Measurements from ENCODE around the gene RPTOR. TPM values are rescaled to one million over a fixed set of nuclear protein-coding genes. Genes with fewer than 3 reads are reported as not detected.
"Not testable (repeated sequence)": the region's sequence is repeated elsewhere in the genome, so short reads cannot be mapped to it uniquely, and the experiment has no call there.

The RPTOR gene
- total RNA-seq, 1 experiment from 2014 or later = 26.3 TPM

DNA sequence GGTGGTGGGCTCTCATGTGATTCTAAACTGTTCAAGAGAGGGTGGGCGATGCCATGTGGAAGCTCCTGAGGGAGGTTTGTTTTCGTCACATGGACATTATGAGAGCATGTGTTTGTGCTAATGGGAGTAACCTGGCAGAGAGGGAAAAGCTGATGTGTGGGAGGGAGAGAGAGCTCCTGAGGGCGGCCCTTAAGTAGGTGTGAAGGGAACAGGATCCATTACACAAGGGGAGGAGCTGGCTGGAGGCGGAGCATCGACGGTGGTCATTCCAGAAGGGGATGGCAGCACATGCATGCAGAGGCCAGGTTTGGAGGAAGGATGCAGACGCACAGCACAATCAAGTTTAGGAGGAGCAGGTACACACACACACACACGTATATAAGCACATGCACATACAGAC is 197.5 kb downstream of the RPTOR start:
- DNase-seq (ENCODE audit: low spot score) = no peak

DNA sequence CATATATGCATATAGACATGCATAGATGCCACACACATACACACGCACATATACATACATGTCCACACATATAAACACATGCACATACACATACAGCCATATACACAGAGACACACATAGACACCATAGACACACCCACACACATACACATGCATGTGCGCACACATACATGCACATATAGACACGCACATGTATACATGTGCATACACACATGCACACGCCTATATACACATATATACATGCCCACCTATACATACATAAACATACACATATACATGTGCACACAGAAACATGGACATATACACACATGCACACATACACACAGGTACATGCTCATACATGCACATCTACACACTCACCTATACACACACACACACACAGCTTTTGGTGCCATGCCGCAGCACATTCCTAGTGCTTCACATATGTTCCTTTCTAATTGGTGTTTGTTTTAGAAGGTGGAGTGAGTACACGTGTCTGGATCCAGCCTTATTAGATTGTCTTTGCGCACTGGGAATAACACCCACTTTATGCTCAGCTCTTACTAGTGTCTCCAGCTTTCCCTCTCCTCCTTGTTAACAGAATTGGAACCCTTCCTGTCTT is 198.0 kb downstream of the RPTOR start:
- DNase-seq (ENCODE audit: low spot score) = no peak

DNA sequence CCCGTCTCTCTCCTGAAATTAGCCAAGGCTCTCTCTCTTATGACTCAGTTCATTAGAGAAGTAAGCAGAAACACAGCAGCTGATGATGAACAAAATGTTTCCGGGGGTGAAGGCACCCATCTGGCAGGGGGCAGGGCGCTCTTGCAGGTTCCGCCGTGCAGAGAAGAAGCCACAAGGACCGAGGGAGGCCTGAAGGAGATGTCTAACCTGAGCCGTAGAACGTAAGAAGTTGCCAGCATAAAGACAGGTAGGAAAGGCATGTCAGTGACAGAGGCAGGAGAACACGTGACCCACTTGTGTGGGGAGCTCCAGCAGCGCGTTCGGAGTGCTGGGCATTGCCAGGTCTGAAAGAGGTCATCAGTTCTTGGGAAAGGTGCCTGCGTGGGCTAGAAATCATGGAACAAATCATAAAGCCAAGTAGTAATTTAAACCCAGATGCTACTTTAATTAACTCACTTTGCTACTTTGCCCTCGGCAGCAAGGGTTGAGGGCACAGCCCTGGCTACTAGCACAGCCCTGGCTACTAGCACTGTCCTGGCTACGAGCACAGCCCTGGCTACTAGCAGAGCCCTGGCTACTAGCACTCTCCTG is 198.6 kb downstream of the RPTOR start:
- no peak for DNase-seq (ENCODE audit: low spot score)

DNA sequence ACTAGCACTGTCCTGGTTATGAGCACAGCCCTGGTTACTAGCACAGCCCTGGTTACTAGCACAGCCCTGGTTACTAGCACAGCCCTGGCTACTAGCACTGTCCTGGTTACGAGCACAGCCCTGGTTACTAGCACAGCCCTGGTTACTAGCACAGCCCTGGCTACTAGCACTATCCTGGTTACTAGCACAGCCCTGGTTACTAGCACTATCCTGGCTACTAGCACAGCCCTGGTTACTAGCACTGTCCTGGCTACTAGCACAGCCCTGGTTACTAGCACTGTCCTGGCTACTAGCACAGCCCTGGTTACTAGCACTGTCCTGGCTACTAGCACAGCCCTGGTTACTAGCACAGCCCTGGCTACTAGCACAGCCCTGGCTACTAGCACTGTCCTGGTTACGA is 199.3 kb downstream of the RPTOR start:
- DNase-seq (ENCODE audit: low spot score) = not testable (repeated sequence)

DNA sequence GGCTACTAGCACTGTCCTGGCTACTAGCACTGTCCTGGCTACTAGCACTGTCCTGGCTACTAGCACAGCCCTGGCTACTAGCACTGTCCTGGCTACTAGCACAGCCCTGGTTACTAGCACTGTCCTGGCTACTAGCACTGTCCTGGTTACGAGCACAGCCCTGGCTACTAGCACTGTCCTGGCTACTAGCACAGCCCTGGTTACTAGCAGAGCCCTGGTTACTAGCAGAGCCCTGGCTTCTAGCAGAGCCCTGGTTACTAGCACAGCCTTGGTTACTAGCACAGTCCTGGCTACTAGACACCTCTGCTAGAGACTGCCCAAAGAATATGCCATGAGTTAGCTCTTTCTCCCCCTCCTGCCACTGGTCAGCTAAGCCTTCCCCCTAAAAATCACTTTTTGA is 200.1 kb downstream of the RPTOR start:
- DNase-seq (ENCODE audit: low spot score) = not testable (repeated sequence)

DNA sequence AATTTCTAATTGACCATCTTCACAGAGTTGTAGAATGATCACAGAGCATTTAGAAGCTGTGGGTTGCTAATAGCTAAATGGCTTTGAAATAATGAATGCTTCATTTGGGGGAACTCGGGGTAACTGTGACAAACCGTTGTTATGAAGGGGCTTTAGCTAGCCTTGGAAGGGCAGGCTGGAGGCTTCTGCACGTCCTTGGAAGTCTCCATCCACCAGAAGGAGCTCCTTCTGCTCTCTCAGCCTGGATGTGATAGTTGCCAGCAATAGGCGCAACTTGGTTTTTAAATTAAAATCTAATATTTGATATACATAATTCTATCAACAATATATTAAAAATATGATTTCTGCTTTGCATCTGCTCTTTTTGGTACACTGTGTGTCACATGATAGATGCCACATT is 200.5 kb downstream of the RPTOR start:
- DNase-seq (ENCODE audit: low spot score) = no peak

DNA sequence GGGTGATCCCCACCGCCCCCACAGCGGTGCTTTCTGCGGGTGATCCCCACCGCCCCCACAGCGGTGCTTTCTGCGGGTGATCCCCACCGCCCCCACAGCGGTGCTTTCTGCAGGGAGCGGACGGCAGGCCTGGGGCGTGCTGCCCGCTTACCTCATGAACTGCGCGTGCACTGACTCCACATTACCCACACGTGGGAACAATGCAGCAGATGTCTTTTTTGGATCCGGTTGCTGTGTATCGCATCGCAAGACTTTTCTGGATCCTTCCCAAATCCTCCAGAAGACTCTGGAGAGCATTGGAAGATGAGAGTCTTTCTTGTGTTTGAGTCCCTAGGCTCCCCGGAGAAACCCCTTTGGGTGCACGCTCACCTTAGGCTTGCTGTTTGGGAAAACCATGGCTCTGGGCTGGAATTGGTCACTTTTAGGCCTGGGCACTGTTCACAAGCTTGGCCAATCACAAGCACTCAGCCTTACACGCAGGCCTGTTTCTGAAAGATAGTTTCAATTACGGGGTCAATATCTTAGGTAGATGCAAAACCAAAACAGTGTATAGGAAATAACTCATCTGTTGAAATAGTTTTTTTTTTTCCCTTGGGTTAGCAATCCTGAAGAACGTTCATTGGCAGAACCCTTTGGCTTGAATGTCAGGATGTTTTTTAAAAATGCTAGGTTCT is 201.8 kb downstream of the RPTOR start:
- no peak for DNase-seq (ENCODE audit: low spot score)

DNA sequence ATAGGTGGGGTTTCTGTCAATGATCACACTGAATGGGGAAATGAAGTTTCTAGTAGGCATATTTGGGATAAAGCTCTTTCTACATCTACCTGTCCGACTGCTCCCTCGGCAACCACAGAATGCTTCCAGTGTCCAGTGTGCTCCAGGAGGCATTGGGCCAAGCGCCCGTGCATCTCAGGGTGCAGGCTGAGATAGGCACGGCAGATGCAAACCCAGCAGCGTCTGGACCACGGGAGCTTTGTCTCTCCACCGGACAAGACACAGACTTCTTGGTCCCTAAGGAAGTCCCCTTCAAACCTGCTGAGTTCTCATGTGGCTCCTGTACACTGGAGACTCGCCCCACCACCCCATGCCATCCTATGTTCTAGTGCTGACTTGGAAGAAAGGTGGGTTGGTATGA is 202.8 kb downstream of the RPTOR start:
- DNase-seq (ENCODE audit: low spot score) = no peak

DNA sequence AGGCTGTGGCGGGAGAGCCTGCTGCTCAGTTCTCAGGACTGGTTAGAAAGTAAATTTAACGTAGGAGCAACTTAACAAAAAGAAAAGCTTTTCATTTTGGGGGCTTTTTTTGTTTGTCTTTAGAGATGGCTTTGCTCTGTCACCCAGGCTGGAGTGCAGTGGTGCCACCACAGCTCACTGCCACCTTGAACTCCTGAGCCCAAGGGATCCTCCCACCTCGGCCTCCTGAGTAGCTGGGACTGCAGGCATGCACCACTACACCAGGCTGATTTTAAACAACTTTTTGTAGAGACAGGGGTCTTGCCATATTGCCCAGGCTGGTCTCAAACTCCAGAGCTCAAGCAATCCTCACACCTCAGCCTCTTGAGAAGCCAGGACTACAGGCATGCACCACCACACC is 205.0 kb downstream of the RPTOR start:
- no peak for DNase-seq (ENCODE audit: low spot score)

DNA sequence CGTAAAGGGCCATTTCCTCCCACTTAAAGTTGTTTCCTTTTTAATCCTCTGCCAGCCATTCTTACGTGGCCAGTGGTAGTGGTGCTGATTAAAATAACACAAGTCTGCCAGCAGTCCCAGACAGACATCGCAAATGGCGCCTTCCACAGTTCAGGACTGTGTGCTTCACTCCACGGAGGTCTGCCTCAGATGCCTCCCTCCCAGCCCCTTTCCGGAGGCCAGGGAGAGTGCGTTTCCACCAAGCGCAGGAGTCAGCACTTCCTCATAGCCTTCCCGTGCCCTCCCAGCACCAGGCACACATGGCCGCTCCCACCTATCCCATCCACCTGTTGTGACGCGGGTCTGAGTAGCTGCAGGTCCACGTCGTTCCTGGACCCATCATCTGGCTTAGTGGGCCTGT is 205.6 kb downstream of the RPTOR start:
- no peak for DNase-seq (ENCODE audit: low spot score)

DNA sequence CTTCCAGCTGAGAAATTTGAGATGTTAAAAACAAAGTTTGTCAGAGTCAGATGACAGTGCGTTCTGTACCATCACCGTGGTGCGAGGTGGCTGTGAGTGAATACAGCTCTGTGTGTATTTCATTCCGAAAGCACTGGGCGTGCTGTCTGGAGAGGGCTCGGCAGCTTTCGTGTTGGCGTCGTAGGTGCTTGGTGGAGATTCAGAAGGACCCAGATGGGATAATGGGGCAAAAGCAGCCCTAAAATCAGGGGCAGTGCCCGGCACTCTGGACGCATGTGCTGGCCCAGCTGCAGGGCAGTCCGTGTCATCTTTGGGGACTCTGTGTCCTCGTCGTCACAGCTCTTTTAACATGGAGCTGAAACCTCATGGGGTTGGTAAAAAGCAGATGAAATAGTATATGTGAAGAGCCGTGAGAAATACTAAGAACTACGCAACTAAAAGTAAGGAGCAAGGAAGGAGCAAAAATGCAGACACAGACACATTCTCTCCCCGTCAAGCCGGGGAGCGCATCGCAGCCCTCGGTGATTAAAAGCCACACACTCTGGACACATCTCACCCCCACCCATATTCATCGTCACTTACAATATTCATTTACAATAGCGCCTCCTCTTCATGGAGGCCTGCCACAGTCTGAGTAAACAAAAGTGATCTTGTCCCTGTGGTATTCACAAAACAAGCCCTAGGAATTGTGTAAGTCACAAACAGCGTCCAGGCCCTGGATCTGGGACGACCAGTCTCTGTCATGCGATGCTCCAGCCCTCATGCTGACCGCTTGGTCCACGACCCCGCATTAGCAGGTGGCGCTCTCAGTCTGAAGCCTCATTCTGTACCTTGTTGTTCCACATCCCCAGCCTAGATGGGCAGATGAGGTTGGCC is 206.7 kb downstream of the RPTOR start:
- DNase-seq (ENCODE audit: low spot score) = no peak

DNA sequence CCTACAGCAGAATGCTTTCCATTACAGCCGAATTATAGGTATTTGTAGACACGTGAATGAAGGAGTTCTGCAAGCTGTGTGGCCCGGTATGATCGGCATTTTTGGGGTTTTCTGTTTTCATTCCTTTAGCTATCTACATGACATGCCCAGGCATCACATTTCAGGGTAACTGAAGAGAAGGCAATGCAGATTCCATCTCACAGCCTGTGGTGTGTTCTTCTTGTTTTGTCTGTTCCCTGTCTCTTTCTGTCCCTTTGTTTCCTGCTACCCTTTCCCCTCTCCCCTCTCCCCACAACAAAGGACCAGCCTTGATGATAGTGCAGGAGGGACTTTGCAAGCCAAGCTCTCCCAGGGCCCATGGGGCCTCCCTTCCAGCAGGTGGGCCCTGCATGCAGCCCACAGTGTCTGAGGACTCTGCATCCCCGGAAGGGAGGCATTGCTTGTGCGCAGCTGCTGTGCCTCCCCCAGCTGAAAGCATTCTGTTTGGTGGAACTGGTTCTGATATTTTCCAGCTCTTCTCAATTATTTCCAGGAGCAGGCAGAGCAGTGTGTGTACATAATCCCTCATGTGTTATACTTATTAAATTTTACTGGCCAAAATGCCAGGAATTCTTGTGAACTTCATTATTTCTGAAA is 207.4 kb downstream of the RPTOR start:
- DNase-seq (ENCODE audit: low spot score) = no peak

DNA sequence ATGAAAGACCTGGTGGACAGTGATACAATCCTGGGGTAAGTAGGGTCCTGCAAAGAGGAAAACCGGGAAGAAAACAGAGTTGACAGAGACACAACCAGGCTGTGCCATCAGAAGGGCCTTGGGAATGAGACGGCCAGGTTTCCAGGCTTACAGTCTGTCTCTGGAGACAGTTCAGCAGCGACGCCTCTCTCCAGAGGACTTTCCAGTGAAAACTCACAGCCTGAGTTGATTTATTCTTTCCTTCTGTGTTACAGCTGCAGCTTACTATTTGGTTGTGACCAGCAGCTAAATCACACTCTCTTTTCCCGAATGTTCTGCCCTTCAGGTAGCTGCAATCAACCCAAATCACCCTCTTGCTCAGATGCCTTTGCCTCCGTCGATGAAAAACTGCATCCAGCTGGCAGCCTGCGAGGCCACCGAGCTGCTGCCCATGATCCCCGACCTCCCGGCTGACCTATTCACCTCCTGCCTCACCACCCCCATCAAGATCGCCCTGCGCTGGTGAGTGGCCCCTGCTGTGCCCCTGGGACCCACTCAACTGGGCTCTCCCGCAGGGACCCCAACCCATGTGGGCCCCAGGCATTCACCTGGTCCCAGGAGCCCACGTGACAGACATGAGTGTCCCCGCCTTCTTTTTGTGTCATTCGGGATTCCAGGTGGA is 209.2 kb downstream of the RPTOR start:
- DNase-seq (ENCODE audit: low spot score) = no peak

DNA sequence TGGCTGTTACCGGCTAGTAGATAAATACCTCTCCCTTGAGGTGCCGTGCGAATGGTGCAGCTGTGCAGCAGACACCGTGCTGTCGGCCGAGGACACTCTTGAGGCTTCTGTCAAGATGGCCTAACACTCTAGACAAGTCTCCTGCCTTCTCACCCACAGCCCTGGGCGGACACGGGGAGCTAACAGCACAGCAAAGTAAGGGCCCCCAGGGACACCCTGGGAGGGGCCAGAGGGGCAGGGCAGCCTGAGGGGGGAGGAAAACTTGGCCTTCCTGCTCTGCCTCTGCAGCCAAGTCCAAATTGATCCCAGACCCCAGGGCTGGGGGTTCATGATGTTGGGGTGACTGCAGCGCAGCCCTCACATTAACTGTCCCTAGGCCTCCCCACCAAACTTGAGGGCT is 210.2 kb downstream of the RPTOR start:
- no peak for DNase-seq (ENCODE audit: low spot score)

DNA sequence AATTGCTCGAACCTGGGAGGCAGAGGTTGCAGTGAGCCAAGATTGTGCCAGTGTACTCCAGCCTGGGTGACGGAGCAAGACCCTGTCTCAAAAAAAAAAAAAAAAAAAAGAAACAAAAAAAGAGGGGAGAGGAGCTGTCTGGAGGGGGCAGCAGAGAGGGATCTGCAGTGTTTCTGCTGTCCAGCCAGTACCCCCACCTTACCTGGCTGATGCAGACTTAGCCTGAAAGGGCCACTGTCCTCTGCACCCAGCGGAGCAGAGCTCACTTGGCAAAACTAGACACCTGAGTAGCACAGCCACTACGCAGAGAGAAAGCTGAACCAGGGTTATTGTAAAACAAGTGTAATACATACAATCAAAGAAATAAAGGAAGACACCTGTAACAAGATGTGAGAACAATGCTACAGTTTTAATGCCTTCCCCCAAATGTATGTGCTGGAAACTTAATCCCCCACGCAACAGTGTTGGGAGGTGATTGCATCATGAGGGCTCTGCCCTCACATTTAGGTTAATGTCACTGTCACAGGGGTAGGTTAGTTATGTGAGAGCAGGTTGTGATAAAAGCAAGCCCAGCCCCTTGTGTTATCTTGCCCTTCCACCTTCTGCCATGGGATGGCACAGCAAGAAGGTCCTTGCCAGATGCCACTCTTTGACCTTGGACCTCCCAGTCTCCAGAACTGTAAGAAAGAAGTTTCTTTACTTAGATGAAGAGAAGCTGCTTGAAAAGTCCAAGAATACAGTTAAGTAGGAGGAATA is 211.2 kb downstream of the RPTOR start:
- no peak for DNase-seq (ENCODE audit: low spot score)

DNA sequence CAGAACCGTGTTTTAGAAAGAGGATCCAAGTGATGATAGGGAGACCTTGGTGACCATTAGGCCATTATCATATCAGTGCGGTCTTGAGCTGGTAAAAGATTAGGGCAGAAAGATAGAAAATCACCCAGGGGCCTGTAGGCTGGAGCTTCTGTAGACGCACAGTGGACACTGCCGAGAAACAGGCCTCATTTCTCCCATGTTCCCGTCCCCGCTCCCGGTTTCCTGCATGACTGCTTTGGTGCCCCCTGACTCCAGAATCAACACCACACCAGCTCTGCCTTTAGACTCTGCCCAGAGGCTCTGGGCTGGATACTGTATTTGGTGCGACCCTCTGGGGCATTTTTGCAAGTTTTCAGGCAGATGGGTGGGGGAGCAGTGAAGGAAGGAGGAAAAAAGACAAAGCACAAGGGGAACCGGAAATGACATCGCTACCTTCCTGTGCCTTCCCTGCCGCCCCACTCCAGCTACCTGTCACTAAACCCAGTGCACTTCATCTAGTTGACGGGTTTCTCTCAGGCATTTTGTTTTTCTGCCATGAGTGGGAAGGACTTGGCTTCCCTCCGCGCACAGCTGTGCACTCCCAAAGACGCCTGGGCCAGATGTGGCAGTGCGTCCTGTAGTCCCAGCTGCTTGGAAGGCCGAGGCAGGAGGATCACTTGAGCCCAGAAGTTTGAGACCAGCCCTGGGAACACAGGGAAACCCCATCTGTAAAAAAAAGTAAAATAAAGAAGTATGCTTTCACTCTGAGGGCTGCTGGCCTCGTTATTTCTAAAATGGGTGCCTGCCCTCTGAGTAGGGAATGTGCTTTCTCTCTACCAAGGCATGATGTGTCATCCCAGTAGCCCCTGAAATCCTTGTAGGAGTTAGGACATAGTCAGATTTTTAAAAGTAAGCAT is 214.1 kb downstream of the RPTOR start:
- DNase-seq (ENCODE audit: low spot score) = no peak

DNA sequence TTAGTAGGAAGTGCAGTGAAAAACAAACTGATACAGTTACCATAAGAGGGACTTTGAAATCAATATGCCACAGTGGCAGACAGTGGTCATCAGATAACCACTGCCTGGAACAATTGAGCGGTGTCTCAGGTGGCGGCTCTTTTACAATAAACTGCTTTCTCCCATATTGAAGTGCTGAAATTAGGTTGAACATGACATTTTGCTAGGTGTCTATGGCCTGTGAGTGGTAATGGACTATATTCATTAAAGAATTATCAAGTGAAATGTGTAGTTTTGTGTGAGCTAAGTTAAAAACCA is 214.7 kb downstream of the RPTOR start:
- no peak for DNase-seq (ENCODE audit: low spot score)

DNA sequence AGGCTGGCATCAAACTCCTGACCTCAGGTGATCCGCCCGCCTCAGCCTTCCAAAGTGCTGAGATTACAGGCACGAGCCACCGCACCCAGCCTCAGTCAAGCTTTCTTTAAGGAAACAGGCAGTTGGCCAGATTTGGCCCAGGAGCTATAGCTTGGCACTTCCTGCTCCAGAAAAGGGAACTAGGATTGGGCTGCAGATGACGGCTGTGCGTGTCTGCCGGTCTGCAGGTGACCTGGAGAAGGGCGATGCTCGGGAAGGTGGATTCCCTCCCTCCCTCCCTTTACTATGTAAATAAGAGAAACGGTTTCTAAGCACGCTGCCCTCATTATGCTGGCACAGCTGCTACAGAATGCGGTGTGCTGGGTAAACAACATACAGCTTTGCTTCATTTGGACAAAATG is 215.9 kb downstream of the RPTOR start:
- peak; percentile 81 for DNase-seq (ENCODE audit: low spot score)

DNA sequence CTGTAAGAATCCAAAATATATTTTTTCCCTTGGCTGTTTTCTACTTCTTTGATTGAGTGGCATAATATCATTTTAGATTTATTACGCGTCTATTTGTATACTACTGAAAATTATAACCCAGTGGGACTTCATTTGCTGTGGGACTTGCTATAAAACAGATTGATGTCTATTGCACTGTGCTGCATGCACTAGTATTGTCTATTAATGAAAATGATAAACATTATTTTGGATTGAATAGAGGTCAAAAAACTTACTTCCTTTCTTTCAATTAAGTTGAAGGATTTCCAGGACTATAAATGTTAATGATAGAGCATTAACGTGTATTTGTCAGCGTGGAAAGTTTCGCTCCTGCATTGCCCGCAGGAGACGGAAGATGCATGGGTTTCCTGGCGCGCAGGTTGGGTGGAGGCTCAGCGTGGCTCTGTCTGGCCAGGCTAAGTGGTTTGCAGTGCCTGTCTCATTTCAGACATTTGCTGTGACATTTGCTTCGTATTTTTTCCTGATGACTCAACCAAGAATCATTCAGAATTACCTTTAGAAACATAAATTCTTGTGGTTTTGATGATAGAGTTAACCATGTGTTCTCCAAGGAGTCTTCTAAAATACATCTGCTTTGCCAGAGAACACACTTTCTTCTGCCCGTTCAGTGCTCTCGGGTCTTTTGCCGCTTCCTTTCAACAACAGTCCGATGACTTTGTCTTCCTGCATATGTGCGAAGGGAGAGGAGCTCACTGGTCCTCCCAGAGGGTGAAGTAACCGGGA is 216.7 kb downstream of the RPTOR start:
- peak; percentile 75 for DNase-seq (ENCODE audit: low spot score)
